GM12891 (cell line): ENCODE measurements around the gene RBM19.

ENCODE experiments used
- POLR2AphosphoS5 ChIP-seq: IDR thresholded peaks from 2 replicates; pipeline ENCODE4 v1.6.1; 2011; ENCODE audit warnings: low read depth, low read length, control low read depth
- TAF1 ChIP-seq: IDR thresholded peaks from 2 replicates; pipeline ENCODE4 v1.6.1; 2011; ENCODE audit warnings: low read depth, low read length, control low read depth

GRCh38 chr12:113838896-113839295, 127.2 kb downstream of the RBM19 start:
- TF ChIP-seq POLR2AphosphoS5 (no peak), TAF1 (no peak)
